Stimulated activated CD8-positive, alpha-beta memory T cell treated with anti-CD3 and anti-CD28 coated beads, Interleukin-15, amount 100 ng/mL, for 24 hours (primary cell): ENCODE data around the gene BPTF.
"Not testable (repeated sequence)": the region's sequence is repeated elsewhere in the genome, so short reads cannot be mapped to it uniquely, and the experiment has no call there.

Source experiments
- DNase-seq: peaks from one replicate; pipeline ENCODE4 v3.0.0-alpha.2; 2020; ENCODE audit warnings: low read depth

BPTF gene

GRCh38 chr17:67970783-67971182, 145.5 kb downstream of the BPTF start:
- no peak for DNase-seq

GRCh38 chr17:67974185-67974584, 148.9 kb downstream of the BPTF start:
- no peak for DNase-seq

DNA sequence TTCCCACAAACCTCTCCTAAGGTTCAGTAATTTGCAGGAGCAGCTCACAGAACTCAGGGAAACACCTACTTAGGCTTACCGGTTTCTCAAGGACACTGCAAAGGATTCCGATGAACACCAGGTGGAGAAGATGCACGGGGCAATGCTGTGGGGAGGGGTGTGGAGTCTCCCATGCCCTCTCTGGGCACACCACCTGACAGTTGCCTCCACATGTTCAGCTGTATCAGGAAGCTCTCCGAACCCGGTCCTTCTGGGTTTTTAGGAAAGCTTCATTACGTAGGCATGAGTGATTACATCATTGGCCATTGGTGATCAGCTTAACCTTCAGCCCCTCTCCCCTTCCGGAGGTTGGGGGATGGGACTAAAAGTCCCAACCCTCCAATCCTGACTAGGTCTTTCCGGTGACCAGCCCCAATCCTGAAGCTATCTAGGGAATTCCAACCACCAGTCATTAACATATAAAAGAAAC, 149.3 kb downstream of the BPTF start:
- DNase-seq, result no peak

- not testable (repeated sequence) for DNase-seq
Measured at GRCh38 chr17:67976306-67976705, 151.0 kb downstream of the BPTF start.

- no peak for DNase-seq
Measured at GRCh38 chr17:67980456-67980855, 155.2 kb downstream of the BPTF start.

DNA sequence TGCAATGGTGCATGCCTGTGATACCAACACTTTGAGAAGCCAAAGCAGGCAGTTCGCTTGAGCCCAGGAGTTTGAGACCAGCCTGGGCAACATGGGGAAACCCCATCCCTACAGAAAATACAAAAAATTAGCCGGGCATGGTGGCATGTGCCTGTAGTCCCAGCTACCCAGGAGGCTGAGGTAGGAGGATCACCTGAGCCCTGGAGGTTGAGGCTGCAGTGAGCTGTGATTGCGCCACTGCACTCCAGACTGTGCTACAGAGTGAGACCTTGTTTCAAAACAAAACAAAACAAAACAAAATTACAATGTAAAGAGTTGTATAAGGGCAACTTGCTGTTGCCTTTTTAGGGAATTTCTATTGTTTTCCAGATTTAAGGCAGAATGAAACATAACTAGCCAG, 155.6 kb downstream of the BPTF start:
- DNase-seq, result not testable (repeated sequence)

GRCh38 chr17:67982034-67982640, 156.8 kb downstream of the BPTF start:
- DNase-seq, result no peak

- DNase-seq, result no peak
Measured at GRCh38 chr17:67982686-67983382, 157.5 kb downstream of the BPTF start.

GRCh38 chr17:67983383-67983688, 158.0 kb downstream of the BPTF start:
- no peak for DNase-seq

DNA sequence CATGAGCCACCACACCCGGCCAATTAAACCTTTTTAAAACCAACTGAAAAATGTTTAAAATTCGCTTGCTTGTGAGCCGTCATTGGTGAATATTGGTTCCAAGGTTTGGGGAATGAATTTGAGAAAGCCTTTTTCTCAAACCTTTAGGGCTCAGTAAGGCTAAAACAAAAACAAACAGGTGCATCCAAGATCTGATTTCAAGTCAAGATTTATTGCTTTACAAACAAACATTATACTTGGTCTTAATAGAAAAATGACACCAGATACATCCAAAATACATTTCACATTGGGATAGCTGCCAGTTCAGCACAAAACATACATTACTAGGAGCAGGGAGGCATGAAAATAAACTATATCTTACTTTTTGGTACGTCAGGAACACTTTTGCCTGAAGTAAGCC, 165.6 kb downstream of the BPTF start:
- DNase-seq, result no peak

DNA sequence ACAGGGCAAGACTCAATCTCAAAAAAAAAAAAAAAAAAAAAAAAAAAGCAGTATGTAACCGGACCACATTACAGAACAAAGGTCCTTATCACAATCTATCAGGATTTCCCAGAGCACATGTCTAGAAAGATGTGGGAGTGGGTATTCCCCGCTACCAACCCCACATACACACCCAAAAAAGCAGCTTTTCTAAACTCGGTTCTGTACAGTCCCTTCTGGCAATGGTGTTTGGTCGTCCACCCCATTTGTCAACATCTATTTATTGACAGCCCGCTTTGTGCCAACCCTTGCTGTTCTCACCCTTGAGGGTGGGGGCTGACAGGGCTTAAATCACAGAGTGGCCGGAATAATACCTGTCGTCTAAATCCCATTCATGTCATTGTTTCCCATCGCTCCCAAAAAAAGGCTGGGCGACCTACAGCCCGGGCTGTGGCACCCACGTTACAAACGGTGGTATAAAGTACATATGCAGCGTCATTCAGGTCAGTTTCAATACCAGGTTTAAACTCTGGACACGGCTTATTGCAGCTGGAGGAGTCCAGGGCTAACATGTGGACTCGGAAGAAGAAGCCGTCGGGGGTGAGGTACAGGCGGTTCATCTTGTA, 167.3 kb downstream of the BPTF start:
- no peak for DNase-seq

DNA sequence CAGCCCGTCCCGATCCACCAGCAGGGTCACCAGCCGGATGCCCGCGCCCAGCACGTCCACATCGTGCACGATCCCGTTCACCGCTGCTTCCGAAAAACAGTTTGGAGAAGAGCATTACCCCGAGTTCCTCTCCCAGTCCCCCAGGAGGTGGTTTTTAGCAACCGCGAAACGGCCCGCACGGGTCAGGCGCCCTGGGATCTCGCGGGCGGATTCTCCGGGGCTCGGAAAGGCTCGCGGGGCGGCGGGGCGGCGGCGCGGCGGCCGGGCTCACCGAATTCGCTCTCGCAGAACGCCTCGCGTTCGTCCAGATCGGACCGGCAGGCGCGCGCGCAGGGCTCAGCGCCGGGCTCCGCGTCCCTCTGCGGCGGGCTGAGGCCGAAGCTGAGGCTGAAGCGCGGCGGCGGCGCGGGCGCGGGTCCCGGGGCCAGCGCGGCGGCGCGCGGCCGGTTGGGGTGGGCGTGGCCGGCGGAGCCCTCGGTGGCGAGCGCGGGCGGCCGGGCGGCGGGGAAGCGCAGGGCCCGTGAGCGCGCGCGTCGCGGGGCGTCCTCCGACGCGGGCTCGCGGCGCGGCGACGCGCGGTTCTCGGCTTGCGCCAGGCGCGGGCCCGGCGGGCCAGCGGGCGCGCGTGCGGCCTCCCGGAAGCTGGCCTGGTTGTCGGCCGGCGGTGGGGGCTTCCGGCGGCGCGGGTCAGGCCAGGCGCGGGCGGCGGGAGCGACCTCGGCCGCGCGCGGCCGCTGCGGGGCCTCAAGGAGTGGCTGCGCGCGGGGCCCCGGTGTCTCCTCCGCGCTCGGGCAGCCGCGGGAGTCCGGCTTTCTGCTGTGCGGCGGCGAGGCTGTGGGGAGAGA, 168.1 kb downstream of the BPTF start:
- peak; percentile 47 for DNase-seq

DNA sequence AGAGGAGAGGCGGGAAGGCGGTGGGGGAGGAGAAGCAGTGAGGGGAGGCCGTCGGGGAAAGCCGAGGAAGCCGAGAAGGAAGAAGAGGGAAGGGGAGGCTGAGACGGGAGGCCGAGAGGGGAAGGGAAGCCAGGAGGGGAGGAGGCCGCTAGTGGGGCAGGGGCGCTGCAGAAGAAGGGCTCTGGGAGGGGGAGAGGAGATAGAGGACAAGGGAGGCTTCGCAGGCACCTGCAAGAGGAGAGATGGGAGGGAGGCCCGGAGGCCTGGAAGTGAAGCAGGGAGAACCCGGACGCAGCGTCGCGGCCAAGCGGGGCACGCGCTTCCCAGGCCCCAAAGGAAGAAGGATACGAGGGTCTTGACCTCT, 168.7 kb downstream of the BPTF start:
- DNase-seq, result no peak

DNA sequence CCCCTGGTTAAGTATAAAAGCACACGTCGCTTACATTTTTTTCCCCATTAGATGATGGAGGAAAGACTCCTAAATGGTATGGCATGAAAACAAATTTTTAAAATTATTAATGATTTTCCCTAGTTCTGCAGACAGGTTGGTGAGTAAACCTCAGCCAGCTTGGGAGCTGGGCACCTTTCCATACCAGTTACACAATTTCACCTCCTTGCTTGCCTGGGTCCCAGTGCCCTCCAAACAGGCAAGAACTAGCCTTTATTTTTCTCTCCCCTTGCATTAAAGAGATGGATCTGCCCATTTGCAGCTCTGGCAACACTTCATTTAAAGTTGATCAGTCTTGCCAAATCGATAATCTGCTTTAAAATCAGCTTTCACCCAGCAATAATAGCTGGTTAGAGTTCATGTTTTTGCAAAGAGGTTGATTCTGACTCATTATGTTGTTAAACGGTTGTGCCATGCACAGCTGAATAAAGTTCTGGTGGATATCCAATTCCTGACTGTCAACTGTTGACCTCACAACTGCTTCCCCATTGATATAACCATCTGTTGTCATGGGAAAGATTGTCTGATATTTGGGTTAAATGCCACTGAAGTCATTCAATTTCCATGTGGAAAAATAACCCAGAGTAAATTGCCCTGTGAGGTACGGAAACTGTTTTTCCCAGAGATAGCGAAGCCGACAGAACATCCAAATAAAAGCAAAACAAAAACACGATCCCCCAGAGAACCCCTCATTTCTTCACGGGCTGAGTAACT, 169.7 kb downstream of the BPTF start:
- DNase-seq, result no peak

- no peak for DNase-seq
Measured at GRCh38 chr17:67995570-67996263, 170.4 kb downstream of the BPTF start.

GRCh38 chr17:67996301-67997171, 171.2 kb downstream of the BPTF start, which contains the start of gene C17orf58:
Gene C17orf58 (minus strand): TSS chr17:67996469. CDS start chr17:67996198, 271 bp downstream.
- not testable (repeated sequence) for DNase-seq

- DNase-seq, result no peak
Measured at GRCh38 chr17:67998466-67998865, 173.2 kb downstream of the BPTF start.

- no peak for DNase-seq
Measured at GRCh38 chr17:67999291-67999911, 174.1 kb downstream of the BPTF start.

GRCh38 chr17:68004201-68004600, 178.9 kb downstream of the BPTF start:
- no peak for DNase-seq

DNA sequence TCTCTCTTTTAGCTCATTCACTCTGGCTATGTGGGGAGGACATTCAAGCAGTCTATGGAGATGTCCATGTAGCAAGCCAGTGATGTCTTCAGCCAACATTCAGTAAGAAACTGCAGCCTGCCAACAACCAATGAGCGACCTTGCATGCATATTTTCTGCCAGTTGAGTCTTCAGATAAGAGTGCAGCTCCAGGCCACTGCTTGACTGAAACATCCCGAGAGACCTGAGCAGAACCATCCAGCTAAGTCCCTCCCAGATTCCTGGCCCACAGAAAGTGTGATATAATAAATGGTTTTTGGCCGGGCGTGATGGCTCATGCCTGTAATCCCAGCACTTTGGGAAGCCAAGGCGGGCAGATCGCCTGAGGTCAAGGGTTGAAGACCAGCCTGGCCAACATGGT, 181.5 kb downstream of the BPTF start:
- no peak for DNase-seq
